GM13977 (cell line): ENCODE results near the gene RASGEF1C.

Experiments used
- DNase-seq: peaks from one replicate; pipeline ENCODE4 v3.0.0; 2012; ENCODE audit warnings: low spot score
- CTCF ChIP-seq: IDR thresholded peaks from 2 replicates; pipeline ENCODE4 v1.5.1; 2012; ENCODE audit warnings: mild to moderate bottlenecking, control low read depth; ENCODE audit not compliant: insufficient read depth; ENCODE audit errors: extremely low read depth, missing control alignments
- in situ Hi-C: fragments of 300-500 bp; cut with MboI; formaldehyde crosslinking; loops from one replicate; pipeline ENCODE4 v1.12.0; 2022; ENCODE audit warnings: low sequenced_read_pairs, low pct_unique_long_range_greater_than_20kb, mixed read lengths, inconsistent platforms; ENCODE audit not compliant: unreplicated experiment

The RASGEF1C gene

GRCh38 chr5:180115326-180116076 is 93.5 kb downstream of the RASGEF1C start:
- in situ Hi-C loops: no loop called here
- DNase-seq: no peak

GRCh38 chr5:180114304-180115003 is 94.6 kb downstream of the RASGEF1C start:
- DNase-seq: no peak
- TF ChIP-seq CTCF: no peak
- in situ Hi-C loops: no loop called here

More at GRCh38 chr5:180115326-180116076, 93.5 kb downstream of the RASGEF1C start:
- no peak for TF ChIP-seq CTCF

- DNase-seq: no peak
- TF ChIP-seq CTCF: no peak
- in situ Hi-C loops: no loop called here
These were observed 95.2 kb downstream of the RASGEF1C start for GRCh38 chr5:180113660-180114303.

- no peak for TF ChIP-seq CTCF
- DNase-seq: no peak
- in situ Hi-C loops: no loop called here
These were observed 96.7 kb downstream of the RASGEF1C start for GRCh38 chr5:180112181-180112861.

GRCh38 chr5:180111273-180112002 is 97.6 kb downstream of the RASGEF1C start:
- TF ChIP-seq CTCF: no peak
- DNase-seq: no peak
- in situ Hi-C loops: no loop called here

GRCh38 chr5:180109920-180110319 is 99.1 kb downstream of the RASGEF1C start:
- DNase-seq: no peak
- no peak for TF ChIP-seq CTCF
- in situ Hi-C loops: no loop called here
